CD4-positive, alpha-beta T cell treated with Interferon gamma for 1 hour (primary cell): ENCODE data around the gene HDAC10.

Experiments
- DNase-seq: peaks from one replicate; pipeline ENCODE4 v3.0.0-alpha.2; 2020

Gene HDAC10

DNA sequence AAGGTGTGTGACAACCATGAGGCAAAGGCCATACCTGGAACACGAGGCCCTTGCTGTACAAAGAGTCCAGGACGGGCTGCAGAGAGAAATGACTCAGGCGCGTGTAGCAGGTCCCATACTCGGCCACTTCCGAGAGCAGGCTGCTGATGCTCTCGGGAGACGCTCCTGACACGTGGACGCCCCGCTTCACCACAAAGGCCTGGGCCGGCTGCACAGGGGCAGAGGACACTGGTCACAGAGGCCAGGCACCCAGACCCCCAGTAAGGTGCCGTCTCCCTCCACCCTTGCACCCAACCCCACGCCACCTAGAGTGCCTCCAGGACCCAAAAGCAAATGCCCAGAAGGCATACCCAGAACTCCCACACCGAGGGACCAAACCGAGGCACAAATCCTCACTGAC lies 21.7 kb downstream of the HDAC10 start:
- no peak for DNase-seq

DNA sequence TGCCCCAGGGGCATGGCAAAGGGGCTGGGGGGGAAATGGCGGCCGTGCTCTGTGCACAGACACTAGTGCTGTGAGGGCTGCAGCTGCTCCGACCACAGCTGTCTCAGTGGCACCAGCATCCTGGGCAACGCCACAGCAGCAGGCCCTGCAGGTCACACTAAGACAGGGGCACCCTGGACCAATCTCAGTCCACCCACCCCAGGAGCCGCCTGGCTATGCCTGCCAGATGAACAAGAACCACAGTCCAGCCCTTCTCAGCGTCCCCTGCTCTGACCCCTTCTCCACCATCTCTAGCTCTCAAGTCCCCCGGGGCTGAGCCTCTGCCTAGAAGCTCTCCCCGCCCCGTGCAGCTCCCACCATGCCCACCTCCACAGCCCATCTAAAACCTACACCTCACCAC lies 22.7 kb downstream of the HDAC10 start:
- no peak for DNase-seq

DNA sequence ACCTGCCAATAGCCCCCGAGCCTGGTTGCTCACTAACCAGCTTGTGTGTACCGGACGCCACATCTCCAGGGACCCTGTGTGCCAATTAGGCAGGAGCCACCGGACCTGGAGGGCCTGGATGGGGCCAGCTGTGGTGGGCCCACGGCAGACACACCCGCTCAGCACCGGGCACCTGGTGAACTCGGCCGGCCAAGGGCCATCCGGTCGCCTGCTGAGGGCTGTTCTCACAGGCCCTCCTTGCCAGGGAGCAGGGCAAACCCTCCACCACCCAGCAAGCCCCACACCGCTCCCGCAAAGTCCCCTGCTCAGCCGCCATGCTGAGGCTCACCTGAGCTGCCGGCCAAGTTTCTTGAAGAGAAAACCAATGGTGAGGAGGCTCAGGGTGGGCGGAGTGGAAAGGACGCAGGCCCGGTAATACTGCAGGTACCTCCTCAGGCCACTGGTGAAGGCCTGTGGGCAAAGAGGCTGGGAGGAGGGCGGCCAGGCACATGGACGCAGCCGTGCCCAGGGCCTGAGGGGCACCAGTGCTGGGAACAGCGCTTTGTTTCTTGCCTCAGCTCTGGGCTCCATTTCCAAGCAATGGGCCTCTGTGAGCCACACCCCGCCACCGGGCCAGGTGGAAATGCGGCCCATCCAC lies 23.4 kb downstream of the HDAC10 start:
- no peak for DNase-seq

DNA sequence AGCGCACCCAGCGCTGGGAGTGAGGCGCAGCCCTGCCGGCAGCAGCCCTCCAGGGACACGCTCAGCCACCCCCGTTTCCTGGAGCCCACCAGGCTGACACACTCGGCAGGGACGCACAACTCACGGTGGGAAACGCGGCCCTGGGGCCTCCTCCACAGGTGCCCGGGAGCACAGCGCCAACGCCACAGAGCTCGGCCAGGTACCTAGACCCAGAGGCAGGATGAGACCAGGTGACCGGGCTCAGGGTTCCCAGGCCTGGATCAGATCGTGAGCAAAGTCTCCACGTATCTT lies 24.2 kb downstream of the HDAC10 start:
- no peak for DNase-seq

DNA sequence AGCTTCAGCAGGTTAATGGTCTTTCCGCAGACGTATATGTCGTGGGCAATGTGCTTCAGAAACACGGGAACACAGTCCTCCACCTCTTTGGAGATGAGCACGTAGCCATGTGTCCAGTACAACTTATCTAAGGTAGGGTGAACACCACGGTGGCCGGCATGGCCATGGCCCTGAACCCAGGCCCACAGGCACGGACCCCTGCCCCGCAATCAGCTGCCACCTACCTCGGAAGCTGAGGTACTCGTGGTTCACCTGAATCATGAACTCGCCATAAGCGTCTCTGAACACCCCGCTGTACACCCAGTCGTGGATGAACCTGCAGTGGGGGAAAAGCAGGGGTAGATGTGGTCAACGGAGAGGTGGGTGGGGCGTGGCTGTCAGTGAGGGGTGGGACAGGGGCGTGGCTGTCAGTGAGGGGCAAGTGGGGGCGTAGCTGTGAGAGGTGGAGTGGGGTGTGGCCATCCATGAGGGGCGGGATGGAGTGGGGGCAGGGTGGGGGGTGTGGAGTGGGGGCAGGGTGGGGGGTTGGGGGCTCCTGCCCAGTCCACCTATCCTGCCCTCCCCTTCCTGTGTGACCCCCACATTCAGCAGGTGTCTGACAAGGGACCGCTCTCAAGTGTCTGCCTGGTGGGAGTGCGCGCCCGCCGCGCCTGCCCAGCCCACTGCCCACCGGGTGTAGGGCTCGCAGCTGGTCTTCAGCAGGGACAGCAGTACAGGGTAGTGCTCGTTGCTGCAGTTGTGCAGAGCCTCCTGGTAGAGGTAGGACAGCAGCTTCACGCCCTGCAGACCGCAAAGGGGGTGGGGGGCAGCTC lies 24.8 kb downstream of the HDAC10 start:
- DNase-seq, result no peak

DNA sequence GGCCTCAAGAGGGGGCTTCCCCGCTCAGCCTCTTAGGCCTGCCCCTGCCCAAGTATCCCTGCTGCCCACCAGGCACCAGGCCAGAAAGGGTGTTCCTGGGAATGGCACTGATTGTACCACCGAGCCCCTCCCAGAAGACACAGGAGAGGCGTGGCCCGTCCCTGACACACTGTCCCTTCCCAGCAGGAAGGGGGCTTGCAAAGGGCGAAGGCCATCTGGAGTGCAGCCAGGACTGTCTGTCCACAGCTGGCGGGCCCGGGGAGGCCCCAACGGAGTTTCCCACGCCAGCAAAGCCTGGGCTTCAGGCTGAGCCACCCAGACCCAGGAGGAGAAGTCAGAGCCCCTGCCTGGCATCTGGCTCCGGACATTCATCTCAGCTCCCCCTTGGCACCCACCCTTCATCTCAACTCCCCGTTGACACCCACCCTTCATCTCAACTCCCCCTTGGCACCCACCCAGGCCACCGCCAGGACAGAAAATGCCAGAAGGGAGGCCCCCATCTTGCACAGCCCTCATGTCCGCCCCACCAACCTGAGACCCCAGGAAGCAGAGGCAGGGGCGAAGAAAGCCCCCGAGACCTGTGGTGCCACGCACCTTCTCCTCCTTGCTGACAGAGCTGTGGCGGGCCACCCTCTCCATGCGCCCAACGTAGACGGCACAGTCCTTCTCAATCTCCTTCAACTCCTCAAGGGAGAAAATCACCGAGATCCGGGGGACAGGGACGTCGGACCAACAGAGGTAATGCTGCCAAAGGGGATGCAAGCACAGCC lies 25.7 kb downstream of the HDAC10 start:
- DNase-seq, result no peak

DNA sequence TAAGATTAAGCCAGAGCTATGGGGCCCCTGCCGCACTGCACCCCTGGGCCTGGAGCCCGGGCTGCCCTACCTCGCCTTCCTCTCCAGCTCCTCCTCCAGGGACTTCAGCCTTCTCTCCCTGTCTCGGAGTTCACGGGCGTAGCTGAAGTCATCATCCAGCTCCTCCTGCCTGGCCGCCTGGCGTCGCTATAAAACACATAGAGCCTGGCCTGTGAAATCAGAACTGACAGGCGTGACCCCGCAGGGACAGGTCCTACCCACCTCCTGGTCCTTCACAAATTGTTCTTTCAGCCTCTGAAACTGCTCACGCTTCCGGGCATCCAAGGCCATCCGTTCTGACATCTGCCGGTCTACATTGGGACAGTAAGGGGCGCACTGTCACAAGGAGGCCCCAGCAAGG lies 27.0 kb downstream of the HDAC10 start:
- no peak for DNase-seq

DNA sequence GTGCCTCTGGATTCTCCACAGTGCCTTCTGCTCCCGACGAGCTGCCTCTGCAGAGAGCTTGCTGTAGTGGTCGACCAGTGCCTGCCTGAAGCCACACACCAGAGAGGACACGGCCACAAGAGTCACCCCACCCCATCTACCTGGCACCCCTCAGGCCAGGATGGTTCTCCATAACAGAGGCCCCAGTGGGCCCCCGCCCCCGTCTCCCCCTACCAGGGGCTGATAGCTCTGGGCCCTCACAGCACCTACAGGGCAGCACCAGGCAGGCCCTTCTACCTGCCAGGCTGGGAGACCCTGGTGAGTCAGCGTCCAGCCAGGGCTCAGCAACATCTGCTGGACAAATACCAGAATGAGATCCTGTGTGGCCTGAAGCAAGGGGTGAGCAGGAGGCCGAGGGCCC lies 28.6 kb downstream of the HDAC10 start:
- no peak for DNase-seq

DNA sequence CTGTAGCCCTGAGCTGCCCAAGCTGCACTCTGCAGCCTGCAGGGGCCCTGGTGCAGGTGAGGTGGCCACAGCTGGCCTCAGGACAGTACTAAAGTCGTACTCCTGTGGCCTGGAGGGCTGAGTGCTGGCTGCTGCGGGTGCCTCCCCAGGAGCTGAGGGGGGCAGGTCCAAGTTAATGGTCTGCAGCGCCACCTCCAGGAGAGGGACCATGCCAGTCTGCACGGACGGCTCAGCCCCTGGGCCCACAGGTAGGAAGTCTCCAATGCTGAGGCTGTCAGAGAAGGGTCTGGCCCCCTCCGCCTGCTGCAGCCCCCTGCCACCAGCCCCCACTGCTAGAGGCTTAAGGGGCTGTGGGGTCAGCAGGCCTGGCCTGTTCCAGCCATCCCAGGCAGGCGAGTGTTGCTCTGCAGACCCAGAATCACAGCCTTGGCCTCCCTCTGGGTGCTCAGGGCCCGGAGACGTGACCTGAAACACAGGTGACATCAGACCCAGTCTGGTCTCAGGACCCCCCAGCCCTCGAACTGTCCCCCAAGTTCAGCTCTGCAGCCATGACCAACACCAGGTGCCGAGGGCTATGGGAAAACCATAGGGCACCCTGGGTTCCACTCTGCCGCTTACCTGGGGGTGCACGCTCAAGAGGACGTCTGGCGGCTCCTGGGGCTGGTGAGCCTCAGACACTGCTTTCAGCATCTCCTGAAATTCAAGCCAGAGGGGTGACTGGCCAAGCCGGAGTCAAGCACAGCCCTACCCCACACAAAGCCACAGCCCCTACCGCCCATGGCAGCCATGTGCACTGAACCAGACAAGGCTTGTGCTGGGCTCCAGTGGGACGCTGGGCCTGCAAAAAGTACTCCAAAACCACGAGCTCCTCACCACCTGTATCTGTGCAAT lies 29.4 kb downstream of the HDAC10 start:
- DNase-seq, result no peak

DNA sequence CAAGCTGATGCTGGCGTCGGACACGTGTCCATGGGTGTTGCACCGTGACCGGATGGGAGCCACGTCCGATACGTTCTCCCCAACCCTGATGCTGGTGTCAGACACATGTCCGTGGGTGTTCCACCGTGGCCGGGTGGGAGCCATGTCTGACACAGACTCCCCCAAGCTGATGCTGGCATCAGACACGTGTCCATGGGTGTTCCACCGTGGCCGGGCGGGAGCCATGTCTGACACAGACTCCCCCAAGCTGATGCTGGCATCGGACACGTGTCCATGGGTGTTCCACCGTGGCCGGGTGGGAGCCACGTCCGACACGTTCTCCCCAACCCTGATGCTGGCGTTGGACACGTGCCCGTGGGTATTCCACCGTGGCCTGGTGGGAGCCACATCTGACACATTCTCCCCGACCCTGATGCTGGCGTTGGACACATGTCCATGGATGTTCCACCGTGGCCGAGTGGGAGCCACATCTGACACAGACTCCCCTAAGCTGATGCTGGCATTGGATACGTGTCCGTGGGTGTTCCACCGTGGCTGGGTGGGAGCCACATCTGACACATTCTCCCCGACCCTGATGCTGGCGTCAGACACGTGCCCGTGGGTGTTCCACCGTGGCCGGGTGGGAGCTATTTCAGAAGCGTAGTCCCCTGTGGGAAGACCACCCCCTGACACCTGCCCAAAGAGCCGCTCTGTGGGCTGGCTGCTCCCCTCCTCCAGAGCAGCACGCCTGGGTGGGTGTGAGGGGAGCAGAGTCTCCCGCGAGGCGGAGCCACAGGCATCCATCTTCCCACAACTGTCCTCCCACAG lies 30.3 kb downstream of the HDAC10 start:
- DNase-seq, result no peak

DNA sequence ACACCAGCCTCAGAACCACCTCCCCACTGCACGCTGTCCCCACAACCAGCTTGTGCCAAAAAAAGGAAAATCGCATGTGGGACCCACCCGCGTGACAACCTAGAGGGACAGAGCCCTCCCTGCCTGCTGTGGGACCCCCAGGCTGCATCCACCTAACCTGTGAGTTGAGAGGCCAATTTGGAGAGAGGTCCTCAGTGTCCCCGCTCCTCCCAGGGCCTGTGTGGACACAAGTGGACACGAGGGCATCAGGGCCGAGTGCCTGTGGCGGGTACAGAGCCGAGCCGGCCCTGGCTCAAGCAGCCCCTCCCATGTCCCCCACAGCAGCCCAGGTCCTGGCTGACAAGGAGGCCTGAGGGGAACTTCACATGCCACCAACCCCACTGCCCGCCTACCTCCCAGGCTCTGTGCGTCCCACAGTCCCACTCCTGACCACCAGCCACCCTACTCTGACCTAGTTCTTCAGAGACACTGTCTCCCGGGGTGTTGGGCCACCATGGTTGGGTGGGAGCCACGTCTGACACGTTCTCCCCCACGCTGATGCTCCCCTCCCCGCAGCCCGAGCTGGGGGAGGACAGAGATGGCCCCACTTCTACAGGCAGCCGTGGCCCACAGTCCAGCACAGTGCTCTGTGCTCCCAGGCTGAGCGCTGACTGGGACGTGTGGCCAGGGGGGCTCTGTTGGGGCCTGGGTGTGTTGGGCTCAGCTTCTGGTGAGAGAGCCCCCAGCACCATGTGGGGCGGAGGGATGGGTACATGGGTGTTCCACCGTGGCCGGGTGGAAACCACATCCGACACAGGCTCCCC lies 31.1 kb downstream of the HDAC10 start:
- no peak for DNase-seq

DNA sequence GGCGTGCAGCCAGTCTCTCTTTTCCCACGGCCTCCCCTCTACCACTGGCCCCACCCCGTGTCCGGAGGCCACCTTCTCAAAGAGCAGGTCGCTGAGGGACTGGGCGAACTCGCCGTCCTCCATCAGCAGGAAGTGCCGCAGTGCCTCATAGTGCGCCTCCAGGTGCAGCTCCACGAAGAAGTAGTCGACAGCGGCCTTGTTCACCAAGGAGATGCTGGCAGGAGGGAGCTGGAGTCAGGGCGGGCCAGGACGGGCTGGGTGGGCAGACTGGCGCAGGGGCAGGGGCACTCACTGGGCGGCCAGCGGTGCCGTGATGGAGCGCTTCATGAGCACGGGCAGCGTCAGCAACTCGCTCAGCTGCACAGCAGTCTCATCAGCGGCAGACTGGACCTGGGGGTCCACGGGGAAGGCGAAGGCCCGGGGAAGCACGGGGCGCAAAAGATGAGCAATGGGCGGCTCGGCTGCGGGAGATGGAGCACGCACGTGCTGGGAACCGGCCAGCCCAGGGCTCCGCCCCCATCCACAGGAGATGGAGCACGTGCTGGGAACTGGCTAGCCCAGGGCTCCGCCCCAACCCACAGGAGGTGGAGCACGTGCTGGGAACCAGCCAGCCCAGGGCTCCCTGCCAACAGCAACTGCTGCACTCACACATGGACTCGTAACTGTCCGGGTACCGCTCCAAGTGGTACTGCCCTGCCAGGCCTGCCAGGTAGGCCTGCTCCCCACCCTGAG lies 31.9 kb downstream of the HDAC10 start:
- DNase-seq, result peak; percentile 40

DNA sequence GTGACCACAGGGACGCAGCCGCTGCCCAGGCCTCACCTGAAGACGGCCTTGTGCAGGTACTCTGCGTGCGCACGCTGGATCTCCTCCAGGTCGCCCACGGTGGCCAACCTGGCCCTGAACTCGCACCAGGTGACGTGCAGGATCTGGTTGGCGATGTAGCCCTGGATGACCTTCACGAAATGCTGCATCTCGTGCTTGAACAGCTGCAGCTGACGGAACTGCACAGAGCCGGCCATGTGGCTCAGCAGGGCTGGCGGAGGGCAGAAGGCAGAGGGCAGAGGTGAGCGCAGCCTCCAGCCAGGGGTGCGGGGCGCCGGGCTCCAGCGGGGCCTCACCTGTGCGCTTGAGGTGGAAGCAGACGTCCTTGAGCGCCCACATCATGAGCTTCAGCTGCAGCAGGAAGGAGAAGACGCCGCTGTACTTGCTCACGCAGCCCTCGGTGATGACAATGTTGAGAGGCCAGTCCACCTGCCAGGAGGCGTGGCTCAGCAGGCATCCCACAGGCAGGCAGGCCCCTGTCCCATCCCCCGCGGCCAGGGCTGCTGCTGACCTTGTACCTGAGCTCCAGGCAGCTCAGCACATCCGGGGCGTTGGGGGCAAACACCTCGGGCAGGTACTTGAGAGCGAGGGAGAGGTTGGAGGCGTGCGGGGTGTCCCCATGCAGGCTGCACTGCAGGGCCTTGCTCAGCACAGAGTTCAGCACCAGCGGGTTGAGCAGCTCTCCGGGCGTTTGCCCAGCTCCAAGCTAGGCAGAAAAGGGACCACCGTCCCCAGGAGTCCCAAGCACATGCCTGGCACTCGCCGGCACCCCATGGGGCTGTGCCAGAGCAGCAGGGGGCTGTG lies 32.7 kb downstream of the HDAC10 start:
- no peak for DNase-seq

DNA sequence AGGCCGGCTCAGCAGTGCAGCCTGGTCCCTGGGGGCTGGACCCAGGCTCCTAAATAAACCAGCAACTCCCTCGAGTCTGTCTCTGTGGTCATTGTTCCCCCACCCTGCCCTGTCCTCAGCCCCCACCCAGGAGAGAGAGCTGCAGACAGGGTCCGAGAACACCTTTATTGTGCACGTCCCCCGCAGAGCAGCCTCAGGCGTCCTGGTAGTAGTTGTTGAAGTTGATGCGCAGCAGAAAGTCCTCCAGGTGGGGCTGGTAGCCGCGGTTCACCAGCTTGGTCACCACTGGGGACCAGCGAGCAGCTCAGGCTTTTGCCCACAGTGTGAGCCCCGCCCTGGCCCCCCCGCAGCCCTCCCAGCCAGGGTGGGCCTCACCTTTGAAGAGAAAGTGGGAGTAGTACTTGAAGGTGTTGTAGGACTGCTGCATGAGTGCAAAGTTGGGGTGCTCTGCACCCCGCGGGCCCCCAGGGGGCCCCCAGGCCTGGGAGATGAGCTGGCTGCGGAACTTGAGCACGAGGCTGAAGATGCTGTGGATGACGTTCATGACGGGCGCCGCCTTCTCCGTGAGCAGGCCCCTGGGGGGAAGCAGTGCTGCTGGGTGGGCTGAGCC lies 33.4 kb downstream of the HDAC10 start:
- no peak for DNase-seq

DNA sequence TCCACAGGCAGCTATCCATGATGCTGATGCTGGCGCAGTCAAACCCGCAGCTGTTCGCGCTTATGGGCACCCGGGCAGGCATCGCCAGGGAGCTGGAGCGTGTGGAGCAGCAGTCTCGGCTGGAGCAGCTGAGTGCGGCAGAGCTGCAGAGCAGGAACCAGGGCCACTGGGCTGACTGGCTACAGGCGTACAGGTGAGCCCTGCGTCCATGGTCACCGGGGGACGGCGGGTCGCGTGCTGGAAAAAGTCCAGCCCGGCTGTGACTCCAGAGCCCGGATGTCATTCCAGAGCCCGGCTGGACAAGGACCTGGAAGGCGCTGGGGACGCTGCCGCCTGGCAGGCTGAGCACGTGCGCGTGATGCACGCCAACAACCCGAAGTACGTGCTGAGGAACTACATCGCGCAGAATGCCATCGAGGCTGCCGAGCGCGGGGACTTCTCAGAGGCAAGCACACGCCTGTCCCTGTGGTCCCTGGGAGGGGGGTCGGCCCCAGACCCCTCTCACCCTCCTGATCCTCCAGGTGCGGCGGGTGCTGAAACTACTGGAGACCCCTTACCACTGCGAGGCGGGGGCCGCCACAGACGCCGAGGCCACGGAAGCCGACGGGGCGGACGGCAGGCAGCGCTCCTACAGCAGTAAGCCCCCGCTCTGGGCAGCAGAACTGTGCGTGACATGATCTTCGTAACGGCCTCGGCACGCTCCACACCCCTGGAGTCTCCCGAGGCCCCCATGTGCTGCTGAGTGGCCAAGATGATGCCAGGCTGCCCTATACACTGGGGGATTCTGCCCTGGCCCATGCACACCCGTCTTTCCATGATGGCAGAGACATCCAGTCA lies 34.2 kb downstream of the HDAC10 start:
- DNase-seq, result no peak

DNA sequence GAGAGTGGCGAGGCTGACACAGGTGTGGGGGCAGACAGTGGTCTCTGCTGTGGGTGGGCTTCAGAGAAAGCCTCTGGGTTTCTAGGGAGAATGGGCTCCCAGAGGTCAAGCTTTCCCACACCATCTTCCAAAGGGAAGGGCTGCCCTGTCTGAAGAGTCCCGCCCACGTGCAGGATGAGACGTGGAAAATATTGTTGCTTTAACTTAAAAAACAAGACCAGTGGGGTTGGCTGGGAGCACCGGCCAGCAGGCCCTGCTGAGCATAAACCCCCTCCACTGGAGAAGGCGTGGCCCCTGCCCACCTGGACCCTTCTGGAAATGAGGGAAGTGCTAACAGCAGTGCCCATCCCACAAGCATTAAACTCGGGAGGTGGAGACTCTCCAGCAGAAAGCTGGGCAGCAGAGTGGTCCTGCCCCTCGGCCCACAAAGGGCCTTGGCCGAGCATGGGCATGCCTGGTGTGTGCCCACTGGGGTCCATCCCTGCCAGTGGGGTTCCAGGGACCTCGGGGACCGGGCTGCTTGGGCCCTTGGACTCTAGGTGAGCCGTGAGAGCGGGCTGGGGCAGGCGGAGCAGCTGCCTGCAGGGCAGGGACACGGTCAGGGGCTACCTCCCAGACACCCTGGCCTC lies 34.9 kb downstream of the HDAC10 start:
- no peak for DNase-seq

DNA sequence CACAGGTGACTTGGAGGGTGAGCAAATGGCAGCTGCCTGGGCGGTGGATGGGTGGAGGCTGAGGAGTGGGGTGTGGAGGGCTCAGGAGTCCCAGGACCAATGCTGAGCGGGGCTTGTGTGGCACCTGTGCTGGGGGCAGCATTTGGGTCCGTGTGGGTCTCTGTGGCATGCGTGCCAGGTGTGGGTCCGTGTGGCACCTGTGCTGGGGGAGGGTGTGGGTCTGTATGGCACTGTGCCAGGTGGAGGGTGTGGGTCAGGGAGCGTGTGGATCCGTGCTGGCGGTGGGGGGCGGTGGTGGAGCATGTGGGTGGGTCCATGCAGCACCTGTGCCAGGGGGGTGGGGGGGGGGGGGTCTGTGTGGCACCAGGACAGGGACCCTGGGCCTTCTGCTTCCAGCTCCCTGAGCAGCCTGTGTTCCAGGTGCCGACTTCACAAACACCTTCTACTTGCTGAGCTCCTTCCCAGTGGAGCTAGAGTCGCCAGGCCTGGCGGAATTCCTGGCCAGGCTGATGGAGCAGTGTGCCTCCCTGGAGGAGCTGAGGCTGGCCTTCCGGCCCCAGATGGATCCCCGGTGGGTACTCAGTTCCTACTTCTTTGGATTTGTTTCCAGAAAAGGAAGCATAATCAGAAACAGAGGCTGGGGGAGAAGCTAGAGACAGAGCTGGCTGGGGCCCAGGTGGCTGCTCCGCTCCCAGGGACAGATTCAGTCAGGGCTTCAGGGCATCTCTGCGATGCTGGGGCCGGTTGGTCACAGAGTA lies 35.6 kb downstream of the HDAC10 start:
- no peak for DNase-seq
